ENCODE measurements around the gene TTLL11.

The TTLL11 gene

DNA sequence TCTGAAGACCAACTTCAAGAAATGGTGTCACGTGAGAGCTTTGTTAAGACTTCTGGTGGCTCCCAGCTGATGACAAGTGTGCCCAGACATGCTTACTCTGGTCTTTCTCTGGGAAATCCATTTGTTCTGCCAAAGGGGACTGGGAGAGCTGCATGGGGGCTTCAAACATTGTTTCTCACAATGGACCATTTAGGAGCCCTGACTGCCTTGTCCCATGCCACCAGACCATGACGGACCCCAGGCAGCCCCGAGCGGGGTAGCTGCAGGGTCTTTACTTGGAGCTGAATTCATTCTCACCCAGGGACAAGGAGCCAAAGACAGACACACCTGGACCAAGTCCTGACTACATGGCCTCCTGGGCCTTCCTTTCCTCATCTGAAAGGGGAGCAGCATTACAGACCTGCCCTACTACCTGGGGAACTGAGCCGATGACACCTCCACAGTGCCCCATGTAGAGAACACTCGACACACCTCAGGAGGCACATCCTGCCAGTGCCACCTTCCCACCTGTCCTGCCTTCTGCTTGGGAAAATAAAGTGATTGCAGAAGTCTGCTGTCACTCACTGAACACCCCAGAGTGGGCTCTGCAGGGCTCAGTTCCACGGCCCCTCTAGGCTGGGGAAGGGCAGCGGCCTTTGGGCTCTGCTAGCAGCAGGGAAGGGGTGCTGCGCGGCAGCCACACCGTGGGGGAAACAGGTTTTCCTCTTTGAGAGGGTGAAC, 272.7 kb downstream of the TTLL11 start:
- DNase-seq = no peak

GRCh38 chr9:121819428-121820231, 273.5 kb downstream of the TTLL11 start:
- DNase-seq = no peak

DNA sequence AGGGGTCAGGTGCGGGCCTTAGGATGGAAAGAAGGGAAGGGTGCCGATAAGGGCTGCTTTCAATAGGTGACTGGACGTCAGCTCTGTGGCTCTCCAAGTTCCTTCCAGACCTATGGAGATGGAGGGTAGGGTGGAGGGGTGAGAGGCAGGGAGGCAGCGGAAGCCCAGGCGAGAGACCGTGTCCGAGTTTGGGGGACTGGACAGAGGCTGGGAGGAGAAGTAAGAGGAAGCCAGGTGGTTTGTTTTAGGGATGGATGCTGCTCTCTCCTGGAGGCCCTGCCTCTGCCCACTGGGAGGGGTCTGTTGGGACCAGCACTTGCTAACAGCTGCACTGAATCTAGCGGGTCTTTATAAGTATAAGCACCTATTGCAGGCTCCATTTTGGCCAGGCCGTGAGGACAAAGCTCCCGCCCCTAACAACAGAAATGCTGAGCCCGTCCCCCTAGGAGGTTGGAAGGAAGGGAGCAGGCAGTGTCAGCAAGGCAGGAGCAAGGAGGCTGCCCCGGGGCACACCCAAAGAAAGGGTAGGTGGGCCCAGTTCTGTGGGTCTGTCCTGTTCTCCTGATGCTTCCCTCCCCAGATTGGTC, 274.2 kb downstream of the TTLL11 start:
- no peak for DNase-seq

DNA sequence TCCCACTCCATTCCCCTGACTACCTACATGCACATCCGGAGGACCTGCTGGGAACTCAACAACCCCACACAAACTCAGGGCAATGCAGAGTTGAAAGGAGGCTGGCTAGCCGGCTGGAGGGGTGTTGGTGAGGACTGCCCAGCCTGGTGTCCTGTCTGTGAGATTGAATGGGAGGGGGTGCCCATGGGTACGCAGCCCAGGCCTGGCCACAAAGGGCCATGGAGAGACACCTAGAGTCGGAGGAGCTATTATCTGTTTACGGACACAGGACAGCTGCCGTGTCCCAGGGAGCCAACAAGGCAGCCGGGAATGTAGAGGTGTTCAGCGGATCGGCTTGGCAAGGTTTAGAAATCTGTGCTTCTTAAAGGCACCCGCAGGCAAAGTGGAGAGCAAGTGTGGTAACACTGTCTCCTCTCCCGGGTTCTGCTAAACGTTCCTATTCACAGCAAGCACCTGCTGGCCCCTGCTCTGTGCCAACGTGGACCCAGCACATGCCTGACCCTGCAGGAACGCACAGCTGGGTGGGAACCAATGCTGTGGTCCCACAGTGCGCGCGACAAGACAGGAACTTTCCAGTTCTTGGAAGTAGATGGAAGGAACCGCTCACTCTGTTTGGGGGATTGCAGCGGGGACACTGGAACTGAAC, 275.0 kb downstream of the TTLL11 start:
- DNase-seq = no peak

DNA sequence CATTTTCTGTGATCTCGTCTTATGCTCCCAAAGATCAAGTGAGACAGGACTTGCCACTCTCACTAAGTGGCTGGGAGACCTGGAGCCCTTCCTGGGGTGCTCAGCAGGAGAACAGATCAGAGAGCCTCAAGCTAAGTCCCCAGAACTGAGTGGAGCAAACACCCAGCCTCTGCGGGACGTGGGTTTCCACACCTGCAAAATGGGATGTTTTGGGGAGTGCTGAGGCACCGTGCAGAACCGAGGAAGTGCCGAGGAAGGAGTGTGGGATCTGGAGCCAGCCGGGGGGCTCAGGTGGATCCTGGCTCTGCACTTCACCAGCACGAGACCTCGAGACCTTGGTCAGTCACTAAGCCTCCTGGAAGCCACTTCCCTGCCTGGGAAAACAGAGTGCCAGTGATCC, 275.6 kb downstream of the TTLL11 start:
- no peak for DNase-seq

- no peak for DNase-seq
Observed at GRCh38 chr9:121816845-121817450, 276.2 kb downstream of the TTLL11 start.

DNA sequence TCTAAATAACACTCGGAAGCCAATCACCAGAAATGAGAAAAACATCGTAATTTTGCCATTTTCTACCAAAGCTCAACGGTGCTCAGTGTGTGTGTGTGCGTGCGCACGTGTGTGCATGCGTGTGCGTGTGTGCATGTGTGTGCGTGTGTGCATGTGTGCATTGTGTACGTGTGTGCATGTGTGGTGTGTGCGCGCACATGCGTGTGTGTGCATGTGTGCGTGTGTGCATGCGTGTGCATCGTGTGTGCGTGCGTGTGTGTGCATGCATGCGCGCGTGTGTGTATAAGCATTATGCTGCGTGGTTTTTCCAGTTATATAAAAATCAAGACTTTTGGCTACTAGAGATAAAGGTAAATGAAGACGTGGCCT, 276.7 kb downstream of the TTLL11 start:
- no peak for DNase-seq

- no peak for DNase-seq
Observed at GRCh38 chr9:121815546-121816448, 277.3 kb downstream of the TTLL11 start.

DNA sequence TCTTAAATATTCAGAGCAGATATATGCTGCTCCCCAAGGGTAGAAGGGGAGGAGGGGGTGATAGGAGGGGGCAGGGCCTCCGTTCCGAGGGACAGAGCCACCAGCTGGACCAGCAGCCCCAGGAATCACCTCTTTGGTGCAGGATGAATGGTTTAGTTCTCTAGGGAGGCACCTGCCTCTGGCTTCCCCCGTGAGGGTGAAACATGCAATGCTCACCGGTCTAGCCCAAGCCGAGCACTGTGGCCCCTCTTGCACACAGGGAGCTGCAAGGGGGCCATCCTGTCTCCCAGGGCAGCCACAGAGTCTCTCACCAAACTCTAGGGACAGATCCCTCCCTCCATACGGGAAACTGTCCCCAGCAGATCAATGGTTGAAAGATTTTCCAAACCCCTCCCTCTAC, 278.0 kb downstream of the TTLL11 start:
- DNase-seq = no peak

DNA sequence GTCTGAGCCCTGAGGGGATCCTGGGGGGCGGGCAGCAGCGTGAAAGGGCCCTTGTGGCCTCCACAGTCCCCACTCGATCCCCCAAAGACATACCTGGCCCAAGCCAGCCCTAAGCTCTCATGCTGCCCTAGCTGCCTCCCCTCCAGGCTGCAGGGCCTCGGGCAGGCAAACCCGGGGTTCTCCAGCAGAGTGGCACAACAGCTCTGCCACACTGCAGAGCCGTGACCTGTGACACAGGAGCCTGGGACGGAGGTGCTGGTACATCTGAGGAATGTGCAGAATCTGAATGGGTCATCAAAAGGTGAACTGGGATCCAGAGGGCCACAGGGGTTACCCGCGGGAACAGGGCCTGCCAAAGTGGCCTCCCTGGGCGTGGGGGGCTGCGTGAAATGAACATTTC, 278.5 kb downstream of the TTLL11 start:
- no peak for DNase-seq

DNA sequence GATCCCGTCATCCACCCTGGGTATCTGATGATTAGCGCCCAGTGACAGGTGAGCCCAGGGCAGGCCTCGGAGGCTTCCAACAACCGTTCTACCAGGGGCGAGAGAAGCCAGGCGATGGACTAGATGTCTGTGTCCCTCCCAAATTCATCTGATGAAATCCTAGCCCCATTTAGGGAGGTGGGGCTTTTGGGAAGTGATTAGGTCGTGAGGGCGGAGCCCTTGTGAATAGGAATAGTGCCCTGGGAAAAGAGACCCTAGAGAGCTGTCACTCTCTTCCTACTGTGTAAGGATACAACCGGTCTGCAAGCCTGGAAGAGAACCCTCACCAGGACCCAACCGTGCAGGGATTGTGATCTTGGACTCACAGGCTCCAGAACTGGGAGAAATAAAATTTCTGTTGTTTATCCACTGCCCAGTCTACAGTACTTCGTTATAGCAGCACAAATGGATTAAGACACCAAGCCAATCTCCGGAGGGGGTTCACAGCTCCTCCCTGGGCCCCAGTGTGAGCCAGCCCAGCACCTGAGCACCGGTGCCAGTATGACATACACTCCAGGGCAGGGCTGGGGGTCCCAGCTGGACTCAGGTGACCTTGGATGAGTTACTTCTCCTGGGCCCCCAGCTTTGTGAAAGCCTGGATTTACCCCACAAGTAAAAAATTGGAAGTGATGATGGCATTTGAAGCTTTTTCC, 279.4 kb downstream of the TTLL11 start:
- DNase-seq = no peak

GRCh38 chr9:121812159-121812735, 280.9 kb downstream of the TTLL11 start:
- DNase-seq = no peak

GRCh38 chr9:121811751-121812150, 281.4 kb downstream of the TTLL11 start:
- no peak for DNase-seq

DNA sequence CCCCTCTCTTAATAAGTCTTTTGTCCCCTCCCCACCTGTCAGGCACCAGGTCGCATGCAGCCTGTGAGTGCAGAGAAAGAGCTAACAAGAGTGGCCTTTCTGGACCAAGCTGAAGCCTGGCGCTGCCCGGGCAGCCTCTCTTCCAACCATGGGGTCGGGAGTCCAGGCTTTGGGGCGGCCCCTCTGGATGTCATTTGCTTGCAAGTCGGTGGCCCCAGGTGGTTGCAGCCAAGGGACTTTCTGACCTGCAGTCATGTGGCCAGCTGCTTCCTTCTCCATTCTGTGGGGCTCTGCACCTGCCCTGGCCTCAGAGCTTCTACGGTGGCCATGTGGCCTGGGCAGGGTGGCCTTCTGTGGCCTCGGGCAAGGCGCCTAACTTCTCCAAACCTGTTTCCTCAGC, 282.0 kb downstream of the TTLL11 start:
- no peak for DNase-seq

- DNase-seq = no peak
Observed at GRCh38 chr9:121810489-121810888, 282.6 kb downstream of the TTLL11 start.

DNA sequence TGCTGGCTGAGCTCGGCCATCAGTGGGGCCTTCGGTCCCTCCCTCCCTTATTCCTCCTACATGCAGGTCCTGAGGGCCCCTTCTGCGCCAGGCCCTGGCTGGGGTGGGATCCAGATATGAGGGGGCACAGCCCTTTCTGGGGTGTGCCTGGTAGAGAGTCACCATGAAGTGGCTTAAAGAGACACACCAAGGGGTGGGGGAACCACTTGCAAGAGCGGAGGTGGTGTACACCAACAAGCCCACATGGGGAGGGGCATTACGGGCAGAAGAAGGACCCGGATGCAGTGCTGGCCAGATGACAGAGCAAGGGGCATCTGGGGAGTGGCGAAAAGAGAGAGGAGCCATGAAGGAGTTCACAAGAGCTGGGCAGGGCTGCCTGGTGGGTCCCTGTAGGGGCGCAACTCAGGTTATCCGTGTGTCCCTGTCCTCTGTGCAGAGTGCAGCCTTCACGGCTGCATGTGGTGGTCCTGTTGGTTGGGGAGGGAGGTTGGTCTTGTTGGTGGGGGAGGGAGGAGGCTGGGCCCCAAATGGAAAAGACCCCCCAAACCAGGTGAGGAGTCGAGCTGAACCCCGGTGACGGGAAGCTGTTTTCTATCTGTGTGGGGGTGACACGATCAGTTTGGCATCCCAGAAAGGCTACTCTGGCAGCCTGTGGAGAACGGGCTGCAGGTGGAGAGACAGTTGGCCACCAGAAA, 283.6 kb downstream of the TTLL11 start:
- no peak for DNase-seq

- no peak for DNase-seq
Observed at GRCh38 chr9:121808781-121809180, 284.3 kb downstream of the TTLL11 start.

- no peak for DNase-seq
Observed at GRCh38 chr9:121807823-121808278, 285.3 kb downstream of the TTLL11 start.

DNA sequence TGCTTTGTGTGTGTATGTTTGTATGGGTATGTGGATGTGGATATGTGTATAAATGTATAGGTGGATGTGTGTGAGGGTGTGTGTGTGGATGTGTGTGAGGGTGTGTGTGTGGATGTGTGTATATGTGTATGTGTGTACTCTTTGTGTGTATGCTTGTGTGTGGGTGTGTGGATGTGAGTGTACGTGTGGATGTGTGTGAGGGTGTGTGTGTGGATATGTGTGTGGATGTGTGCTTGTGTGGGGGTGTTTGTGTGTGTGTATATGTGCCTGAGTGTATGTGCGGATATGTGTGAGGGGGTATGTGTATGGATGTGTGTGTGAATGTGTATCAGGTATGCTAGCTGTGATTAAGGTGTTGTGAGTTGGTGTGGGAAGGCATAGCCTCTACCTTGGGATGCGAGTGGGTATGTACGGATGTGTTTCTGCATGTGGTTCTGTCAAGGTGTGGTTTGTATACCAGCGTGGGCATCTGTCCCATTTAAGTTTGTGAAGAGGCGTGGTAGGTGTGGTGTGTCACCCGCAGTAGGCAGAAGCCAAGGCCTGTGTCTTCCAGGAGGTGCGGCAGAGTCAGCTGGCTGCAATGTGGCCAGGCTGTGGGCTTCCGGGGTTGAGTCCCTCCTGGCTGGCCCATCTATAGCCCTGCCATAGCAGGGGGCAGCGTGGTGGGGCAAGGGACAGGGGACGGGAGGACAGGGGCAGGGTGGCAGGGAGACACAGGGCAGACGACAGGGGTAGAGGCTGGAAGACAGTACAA, 285.9 kb downstream of the TTLL11 start:
- no peak for DNase-seq

GRCh38 chr9:121802753-121803152, 290.4 kb downstream of the TTLL11 start:
- DNase-seq = no peak

Data from COR-L47 (cell line).